GM19324 (cell line): Measurements from ENCODE around the gene NPTXR.
"Not testable (repeated sequence)": the region's sequence is repeated elsewhere in the genome, so short reads cannot be mapped to it uniquely, and the experiment has no call there.

ENCODE experiments used
- ATAC-seq: cut with Tn5 transposase; IDR thresholded peaks from one replicate; pipeline ENCODE4 v1.9.1; 2021; ENCODE audit warnings: mild to moderate bottlenecking, moderate library complexity; ENCODE audit not compliant: unreplicated experiment, low FRiP score

NPTXR gene

DNA sequence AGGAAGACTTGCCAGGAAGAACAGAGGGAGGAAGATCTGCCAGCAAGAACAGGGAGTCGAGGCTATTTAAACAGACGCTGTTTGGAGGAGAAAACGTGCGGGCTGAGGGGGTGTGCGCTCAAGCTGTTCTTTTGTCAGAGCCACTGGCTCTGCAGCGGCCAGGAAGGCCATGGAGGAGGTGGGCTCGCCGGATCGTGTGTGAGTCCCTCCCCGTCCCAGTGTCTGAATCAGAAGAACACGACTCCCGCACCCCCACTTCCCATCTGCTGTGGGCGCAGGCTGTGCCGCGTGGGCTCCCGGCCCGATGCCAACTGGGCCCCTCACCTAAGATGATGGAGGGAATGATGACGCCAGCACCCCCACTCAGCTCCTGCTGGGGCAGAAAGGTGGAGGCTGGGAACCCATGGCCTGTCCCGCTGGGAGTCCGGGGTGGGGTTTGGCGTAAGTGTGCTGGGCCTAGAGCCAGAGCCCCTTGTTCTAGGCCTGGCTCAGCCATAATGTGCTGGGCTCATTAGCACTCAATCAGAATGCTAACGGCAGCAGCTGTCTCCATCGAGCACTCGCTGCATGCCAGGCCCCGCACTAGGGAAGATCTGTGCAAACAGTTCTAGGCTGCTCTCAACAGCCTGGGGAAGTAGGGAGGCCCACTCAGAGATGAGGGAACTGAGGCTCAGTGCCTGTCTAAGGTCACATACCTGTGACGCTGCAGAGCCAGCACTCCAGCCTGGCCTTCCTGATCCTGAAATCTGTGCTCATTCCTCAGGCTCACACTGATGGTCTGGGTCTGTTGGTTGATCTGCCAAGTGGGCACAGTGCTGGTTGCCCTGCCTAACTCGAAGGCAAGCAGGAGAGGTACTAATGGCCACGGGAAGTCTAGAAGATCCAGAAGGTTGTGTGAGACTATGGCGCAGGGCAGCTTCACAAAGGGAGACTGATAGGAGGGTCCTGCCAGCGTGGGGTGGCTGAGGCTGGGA, 11.5 kb downstream of the NPTXR start:
- ATAC-seq, result no peak

DNA sequence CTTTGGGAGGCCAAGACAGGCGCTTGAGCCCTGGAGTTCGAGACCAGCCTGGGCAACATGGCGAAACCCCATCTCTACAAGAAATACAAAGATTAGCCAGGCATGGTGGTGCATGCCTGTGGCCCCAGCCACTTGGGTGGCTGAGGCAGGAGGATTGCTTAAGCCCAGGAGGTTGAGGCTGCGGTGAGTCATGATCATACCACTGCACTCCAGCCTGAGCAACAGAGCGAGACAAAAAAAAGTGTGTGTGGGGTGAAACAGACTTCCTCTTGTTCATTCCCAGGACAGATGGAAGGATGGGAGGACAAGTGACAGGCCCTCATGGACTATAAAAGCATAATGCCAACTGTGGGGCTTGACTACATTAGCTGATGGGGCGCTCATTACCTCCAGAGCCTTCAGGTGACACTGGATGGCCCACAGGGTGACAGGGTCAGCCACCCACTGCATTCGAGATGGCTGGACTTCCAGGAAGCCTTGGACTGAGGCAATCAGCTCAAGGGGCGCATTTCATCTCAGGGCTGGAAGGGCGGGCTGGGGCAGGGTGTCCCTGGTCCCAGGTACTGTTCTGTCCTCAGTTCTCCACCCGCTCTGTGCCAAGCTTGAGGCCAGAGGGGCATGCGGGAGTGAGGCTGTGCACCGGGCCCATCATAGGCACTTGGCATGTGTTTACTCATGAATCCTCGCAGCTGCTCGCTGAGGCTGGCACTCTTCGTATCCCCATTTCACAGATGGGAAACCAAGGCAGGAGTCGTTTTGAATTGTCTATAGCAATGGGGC, 12.5 kb downstream of the NPTXR start:
- no peak for ATAC-seq

DNA sequence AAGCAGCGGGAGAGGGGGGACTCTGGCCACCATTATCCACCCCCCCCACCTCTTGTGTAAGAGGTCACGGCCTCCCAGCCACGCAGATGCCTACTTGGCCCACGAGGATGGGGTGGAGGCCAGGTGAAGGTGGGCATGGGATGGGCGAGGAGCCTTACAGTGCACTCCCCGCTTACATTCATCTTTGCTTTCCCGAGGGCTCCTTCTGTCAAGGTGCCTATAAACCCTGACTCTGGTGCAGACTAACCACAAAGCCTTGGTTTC, 13.1 kb downstream of the NPTXR start:
- no peak for ATAC-seq

DNA sequence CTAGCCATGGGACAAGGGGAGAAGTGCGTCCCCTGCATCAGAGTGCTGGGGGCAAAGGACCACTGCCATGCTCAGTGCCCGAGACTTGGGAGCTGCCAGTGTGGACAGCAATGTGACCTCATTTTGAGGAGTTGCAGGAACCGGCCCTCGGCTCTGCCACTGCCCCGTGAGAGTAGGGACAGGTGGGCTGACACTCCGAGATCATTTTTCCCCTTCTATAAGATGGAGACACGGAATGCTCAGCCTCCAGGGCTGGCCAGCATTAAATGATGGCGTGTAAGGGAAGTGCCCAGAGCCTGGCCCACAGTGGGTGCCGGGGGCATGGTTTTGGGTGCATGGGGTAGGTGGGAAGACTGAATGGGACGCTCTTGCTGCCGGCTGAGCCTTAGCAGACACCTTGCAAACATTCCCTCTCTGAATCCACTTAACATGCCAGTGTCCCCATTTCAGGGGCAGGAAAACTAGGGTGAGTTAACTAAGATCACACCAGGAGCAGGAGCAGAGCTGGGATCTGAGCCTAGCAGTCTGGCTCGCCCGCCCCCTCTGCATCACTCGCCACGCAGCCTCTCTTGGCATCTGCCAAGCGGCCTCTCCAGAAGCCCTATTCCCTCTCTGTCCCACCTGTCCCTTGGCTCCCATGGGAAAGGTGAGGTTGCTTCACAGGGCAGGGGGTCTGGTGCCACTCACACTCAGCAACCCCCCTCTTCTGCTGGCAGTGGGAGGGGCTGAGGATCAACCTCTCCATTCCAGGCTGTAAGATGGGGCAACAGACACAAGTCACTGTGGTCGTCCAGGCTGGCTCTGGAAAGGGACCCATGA, 13.6 kb downstream of the NPTXR start:
- ATAC-seq, result no peak

DNA sequence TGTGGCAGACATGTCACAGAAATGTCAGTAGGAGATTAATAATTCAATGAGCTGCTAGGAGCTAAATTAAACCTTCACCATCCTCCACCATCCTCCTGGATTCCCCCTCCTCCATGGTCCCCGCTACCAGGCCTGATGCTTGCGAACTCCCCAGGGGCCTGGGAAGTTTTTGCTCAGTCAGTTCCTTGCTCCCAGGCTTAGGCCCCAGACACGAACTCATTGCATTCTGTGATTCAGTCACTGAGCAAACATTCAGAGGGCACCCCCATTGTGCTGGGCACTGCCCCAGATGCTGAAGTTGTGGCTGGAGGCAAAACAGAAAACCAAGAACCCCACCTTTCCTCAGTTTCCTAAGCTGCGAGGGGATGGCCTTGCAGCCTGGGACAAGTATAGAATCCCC, 14.3 kb downstream of the NPTXR start:
- ATAC-seq, result no peak

DNA sequence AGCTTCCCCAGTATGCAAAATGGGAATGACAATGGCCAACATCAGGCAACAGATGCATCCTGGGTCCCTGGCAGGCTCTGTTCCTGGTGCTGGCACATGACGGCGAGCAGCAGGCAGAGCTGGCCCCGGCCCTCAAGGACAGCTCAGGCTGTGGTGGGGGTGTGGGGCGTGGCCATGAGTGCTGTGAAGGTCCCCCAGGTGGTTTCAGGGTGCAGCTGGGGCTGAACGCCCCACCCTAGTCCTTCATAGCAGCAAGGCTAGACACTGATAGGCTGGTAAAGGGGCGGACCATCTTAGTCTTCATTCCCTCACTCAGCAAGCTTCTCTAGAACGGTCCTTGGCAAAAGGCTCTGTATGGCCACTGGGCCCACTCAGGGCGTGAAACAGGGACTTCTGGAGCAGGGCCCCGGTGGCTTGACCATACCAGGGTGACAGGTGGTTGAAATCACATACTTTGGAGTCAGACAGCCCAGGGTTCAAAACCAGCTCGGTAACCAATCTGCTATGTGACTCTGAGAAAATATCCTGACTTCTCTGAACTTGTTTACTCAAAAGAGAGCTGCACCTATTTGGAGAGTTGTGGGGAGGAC, 15.1 kb downstream of the NPTXR start:
- no peak for ATAC-seq

DNA sequence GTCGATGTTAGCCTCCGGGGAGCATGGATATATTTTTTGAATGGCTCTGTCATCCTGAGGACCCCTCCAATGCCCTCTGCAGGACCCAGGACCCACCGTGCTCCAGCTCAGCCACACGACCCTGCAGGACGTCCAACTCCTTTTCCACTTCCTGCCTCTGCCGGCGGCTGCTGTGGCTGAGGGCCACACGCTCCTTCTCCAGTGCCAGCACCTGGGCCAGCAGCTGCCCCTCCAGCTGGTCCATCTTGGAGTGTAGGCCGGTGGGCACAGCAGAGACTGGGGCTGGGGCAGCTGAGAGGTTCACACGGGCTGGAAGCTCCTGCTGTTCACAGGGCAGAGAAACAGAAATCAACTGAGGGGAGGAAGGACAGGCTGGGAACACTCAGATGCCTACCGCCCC, 15.6 kb downstream of the NPTXR start:
- ATAC-seq, result no peak

DNA sequence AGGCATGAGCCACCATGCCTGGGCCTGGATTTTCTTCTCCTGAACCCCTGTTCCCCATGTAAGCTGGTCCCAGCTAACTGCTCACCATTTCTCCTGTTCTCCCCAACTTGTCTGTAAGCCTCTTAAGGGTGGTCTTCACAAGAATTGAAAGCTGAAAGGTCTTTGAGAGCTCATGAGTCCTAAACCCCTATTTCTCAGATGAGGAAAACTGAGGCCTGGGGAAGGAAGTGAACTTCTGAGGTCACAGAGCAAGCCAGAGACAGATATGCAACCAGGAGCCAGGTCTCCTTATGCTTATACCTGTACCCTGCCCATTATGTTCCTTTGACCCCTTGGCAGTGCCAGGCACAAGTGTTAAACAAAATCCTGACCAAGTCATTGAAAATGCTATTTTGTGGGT, 16.3 kb downstream of the NPTXR start:
- no peak for ATAC-seq

DNA sequence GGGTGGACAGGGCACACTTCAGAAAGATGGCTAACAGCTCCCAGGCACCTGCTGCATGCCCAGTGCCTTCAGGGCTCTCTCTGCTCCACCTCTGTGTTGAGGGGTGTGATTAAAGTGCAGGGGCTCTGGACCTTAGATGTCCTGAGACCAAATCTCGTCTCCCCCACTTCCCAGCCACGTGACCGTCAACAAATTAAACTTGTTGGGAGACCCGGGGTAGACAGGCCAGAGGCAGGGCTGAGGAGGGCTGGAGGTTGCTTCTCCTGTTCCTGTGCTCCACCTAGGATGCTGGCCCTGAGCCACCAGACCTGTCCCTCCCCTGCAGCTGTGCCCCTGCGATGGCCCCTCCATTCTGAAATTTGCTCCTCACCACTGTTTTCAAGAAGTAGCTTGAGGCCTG, 17.0 kb downstream of the NPTXR start:
- no peak for ATAC-seq

DNA sequence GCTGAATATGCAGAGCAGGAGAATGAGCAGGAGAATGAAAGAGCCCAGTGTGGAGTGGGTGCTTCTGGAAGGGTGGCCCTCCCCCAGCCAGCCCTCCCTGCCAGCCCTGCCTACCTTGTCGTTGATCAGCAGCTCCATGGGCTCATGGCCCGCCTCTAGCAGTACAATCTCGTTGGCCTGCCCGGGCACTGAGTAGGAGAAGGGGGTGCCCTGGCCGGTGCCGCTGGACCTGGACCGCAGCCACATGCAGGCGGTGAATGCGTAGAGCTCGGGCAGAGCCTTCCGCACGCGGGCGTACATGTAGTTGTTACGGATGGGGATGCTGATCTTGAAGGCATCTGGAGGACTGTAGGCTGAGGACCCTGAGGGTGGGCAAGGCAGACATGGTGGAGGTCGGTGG, 17.4 kb downstream of the NPTXR start:
- ATAC-seq, result no peak

DNA sequence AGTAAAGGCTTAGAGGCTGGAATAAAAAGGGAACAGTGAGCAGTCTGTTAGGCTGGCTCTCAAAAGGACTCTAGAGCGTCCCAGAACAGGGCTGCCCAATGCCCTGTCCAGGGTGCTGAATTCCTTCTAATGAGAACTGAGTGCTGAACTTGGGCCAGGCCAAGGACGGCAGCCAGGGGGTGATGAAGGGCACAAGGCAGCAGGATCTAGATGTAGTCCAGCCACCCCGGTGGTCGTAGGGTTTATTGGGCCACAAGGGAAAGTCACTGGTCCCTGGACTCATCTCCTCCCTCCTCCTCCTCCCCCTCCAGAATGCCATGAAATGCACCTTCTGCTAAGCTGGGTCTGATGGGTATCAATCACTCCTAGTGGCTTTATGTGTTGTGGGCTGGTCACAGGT, 19.2 kb downstream of the NPTXR start:
- no peak for ATAC-seq

DNA sequence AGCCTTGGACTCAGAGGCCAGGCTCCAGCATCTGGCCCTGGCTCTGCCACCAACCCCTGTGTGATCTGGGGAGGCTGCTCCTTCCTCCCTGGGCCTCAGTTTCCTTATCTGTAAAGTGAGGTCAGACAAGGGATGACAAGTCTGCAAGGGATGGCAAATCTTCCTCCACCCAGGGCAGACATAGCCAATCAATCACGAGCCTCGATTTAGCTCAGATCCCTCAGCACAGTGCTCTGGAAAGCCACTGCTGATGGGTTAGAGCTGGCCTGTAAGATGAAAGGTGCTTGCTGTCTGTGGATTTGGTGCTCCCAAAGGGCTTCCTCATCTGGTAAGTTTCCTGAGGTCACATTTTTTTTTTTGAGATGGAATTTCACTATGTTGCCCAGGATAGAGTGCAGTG, 20.2 kb downstream of the NPTXR start:
- ATAC-seq, result no peak

DNA sequence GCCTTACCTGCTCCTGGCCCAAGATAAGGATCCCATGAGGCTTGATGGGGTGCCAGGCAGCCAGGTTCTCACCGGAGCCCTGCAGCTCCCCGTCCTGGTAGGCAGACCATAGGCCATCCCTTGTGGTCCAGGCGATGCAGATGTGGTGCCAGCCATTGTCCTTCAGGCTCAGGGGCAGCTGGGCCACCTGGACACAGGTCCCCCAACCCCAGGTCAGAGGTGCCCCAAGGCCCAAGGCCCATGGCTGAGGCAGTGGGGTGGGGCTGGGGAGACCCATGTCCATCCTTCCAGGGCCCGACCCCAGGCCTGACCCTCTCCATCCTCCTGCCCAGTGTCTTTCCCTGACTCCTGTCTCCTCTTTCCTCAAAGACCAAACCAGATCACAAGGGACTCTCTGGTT, 20.8 kb downstream of the NPTXR start:
- no peak for ATAC-seq

DNA sequence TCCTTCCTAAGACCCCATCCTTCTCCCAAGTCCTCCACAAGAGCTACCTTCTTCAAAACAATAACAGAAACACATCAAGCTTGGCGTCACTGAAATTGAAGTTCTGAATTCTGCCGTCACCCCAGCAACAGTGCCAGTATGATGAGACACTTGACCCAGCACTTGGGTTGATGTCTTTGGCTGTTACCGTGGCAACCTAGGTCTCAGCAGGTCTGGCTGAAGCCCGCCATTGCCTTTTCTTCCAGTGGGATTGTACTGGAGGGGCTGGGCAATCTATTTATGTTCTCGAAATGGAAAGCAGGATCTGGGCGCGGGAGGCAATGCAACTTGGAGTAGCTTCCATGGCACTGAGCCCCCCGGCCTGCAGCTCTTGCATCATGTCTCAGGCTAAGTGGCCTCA, 23.8 kb downstream of the NPTXR start:
- ATAC-seq, result no peak

DNA sequence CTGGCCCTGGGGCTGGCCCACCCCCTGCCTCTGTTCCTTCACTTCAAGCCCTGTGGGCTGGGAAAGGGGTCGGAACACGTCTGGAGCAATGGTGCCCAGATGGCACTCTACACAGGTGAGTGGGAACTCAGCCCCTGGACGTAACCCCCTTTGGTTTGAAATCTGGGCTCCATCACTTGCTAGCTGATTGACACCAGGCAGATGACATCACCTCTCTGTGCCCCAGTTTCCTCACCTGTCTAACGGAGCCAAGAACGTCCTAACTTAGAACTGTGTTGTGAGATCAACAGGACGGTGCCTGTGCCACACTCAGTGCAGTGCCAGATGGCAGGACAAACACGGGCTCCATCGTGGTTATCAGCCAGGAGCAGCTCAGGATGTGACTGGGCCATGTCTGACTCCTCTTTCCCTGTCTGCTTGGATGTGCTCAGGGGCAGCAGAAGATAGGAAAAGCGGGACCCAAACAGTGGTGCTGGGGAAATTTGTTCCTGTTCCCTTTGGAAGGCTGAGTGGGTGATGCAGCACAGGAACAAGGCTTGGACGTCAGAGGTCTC, 24.4 kb downstream of the NPTXR start:
- ATAC-seq, result no peak

DNA sequence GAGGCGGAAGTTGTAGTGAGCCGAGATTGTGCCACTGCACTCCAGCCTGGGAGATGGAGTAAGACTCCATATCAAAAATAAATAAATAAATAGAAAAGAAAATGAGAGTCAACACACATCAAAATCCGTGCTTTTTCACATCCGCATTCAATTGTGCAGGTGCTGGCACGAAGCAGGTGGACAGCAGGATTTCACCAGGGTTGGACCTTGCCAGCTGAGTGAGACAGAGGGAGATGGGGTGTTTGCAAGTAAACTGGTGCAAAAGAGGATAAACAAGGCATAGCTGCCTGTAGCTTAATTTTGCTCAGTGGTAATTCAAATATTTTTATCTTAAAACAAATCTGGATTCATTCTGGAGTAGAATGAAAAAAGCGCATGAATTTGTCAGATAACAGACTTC, 26.6 kb downstream of the NPTXR start:
- no peak for ATAC-seq

DNA sequence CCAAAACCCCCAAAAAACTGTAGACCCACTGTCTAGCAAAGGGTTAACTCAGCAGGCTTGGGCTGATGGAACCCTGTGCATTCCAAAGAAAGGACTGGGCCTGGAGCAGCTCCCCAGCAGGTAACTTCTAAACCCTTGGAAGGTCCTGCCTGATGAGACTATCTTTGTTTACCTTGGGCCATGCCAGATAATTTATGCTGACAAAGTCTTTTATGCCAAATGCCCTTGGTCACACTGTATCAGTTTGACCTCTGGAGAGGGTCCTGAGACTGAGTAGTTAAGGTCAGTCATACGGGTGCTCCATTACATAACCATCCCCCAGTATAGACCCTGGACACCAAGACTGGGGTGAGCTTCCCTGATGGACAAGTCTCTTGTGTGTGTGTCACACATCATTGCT, 28.0 kb downstream of the NPTXR start:
- no peak for ATAC-seq

DNA sequence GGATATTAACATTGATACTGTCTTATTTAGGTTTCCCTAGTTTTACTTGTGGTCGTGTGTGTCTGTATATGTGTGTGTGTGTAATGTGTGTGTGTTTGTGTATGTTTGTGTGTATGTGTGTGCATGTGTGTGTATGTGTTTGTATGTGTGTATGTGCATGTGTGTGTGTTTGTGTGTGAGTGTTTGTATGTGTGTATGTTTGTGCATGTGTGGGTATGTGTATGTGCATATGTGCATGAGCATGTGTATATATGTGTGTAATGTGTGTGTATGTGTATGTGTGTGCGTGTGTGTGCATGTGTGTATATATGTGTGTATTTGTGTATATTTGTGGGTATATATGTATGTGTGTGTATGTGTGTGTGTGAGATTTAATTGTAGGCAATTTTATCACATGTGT, 32.6 kb downstream of the NPTXR start:
- no peak for ATAC-seq

DNA sequence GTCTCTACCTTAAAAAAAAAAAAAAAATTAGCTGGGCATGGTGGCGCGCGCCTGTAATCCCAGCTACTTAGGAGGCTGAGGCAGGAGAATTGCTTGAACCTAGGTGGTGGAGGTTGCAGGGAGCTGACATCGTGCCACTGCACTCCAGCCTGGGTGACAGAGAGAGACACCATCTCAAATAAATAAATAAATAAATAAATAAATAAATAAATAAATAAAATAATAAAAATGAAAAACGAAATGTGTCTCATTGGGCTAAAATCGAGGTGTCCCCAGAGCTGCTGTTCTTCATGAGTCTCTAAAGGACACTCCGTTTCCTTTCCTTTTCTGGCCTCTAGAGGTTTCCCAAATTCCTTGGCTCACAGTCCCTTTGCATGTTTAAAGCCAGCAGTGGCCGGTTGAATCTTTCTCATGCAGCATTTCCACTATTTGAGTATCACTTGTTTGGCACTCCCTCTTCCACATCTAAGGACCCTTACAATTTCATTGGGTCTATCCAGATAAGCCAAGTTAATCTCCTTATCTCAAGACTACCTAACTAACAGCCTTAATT, 38.7 kb downstream of the NPTXR start:
- ATAC-seq, result not testable (repeated sequence)

DNA sequence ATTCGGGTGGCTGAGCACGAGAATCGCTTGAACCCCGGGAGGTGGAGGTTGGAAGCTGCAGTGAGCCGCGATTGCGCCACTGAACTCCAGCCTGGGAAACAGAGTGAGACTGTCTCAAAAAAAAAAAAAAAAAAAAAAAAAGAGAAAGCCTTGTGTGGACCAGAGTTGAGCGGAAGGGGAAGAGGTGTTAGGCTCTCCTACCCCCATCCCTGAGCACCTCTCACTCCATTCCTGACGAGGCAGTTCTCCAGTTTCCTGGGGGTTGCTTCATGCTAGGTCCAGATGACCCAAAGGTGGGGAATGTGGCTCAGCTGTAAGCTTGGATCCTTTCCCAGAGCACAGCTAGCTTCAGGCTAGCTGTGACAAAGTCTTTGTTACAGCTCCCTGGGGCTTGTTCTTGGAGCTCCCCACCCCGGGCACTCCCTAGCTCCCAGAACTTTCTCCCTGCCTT, 41.1 kb downstream of the NPTXR start:
- ATAC-seq, result no peak
